Stimulated activated CD8-positive, alpha-beta memory T cell treated with anti-CD3 and anti-CD28 coated beads, Interleukin-7, amount 100 ng/mL, for 4 hours (primary cell): Measurements from ENCODE around the gene LRRIQ3.

Experiments
- DNase-seq, 2 donors: peaks; one replicate each; pipeline ENCODE4 v3.0.0-alpha.2; 2020; ENCODE audit warnings: low read depth in 2 of 2

Gene LRRIQ3

GRCh38 chr1:74107394-74107793 is 90.6 kb downstream of the LRRIQ3 start:
- no peak for DNase-seq

GRCh38 chr1:74091371-74091770 is 106.6 kb downstream of the LRRIQ3 start:
- DNase-seq = no peak

DNA sequence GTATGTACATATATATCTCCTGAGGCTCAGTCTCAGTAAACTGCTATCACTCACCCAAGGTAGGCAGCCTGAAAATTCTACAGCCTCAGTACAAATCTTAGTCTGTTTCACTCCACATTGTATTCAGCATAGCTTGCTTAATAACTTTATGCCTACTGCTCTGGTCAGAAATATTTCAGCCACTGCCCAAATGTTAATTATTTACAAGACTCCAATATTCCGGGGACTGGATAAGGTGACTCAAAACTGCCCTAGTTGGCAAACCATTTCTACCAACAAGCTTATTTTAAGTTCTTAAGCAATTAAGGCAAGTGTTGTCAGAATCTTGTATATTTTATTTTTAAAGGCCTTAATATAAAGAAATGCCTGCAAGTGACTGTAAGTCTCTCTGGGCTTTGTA is 114.8 kb downstream of the LRRIQ3 start:
- DNase-seq = no peak

GRCh38 chr1:74065081-74065480 is 132.9 kb downstream of the LRRIQ3 start:
- no peak for DNase-seq

DNA sequence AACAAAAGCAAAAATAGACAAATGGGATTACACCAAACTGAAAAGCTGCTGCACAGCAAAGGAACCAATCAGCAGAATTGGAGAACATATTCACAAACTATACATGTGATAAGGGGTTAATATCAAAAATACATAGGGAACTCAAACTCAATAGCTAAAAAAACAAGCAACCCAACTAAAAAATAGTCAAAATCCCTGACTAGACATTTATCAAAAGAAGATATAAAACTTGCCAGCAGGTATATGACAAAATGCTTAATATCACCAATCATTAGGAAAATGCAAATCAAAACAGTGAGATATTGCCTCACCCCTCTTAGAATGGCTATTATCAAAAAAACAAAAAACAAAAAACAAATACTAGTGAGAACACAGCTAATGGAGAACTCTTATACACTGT is 140.3 kb downstream of the LRRIQ3 start:
- DNase-seq = no peak

GRCh38 chr1:74053407-74053806 is 144.6 kb downstream of the LRRIQ3 start:
- DNase-seq = no peak

- no peak for DNase-seq
Observed at GRCh38 chr1:74050386-74050785, 147.6 kb downstream of the LRRIQ3 start.

- no peak for DNase-seq
Observed at GRCh38 chr1:74038042-74038441, 159.9 kb downstream of the LRRIQ3 start.

GRCh38 chr1:74012583-74012982 is 185.4 kb downstream of the LRRIQ3 start:
- no peak for DNase-seq

GRCh38 chr1:74011736-74012135 is 186.2 kb downstream of the LRRIQ3 start:
- no peak for DNase-seq

DNA sequence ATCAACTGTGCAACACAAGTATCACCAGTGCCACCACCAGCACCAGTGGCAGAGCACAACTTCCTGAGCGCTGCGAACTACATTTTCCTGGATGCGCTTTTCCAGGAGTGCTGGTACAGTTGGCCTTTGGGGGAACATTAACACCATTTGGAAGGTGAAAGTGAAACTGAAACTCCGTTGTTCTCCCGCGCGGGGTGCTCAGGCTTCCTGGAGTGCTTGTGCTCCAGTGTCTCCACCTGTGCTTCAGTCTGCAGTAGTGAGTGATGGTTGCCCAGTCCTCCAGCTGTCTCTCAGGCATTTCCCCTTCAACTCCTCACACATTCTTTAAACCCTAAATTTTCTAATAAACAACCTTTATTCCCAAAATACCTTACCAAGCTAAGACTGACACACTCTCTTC is 187.8 kb downstream of the LRRIQ3 start:
- DNase-seq = no peak

DNA sequence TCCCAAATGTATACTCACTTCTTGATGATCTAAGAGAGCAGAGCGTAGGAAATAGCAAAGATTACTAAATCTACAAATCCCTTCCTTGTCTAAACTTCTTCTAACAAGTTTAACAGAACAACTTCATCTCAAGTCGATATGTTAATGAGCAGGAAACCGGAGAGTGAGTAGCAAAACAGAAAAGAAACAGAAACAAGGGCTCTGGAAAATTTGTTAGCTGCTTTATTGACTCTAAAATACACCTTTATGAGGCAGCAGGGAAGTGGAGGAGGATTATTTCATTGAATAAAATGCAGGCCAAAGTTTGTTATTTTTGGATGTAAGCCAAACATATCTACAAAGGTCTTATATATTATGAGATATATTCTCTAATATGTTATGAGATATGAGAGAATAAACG is 192.4 kb downstream of the LRRIQ3 start:
- DNase-seq = no peak

DNA sequence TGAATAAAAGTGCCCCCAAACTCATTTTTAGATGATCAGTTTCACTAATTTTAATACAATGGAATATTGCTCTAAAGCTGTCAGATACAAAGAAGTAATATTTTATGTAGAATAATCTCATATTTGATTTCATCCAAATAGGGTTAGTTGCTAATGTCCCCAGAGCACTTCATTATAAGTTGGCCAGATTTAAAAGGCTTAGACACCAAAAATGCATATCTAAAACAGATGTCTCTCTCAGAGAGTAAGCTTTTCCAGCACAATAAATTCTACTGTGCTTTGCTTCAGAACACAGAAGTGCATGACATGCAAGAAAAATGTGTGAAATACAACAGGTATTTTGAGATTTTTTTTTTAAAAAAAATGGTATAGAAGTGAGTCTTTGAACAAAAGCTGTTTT is 194.2 kb downstream of the LRRIQ3 start:
- DNase-seq = no peak

- no peak for DNase-seq
Observed at GRCh38 chr1:73998348-73998959, 199.5 kb downstream of the LRRIQ3 start.

DNA sequence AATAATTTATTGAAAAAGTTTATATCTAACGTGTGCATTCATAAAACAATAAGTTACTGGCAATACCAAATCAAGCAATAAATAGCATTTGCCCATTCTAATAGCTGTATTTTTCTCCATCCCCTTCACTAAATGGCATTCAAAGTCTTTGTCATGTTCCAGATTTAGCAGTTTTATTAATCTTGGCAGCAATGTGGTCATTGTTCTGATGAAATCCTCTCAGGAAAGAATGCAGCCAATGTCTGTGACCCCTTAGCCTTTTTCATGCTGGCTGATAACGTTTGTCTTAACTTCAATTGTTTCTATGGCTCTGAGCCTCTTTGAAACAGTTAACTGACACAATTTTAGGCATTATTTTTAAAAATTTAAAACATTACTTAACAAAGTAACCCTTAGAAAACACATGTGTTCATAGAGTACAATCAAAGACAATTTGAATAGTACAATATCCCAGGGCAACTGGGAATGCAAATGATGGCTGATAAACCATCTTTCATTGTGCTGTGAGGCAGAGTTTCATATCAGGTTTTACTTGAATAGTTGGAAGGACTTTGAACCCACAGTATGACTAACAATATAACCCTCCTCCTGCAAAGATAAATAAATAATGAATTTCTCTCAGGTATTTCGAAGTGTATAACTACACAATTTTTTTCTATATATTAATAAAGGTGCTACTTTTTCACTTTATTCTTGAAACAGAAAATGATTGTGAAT is 217.5 kb downstream of the LRRIQ3 start:
- DNase-seq = no peak

GRCh38 chr1:73979684-73980083 is 218.3 kb downstream of the LRRIQ3 start:
- no peak for DNase-seq

DNA sequence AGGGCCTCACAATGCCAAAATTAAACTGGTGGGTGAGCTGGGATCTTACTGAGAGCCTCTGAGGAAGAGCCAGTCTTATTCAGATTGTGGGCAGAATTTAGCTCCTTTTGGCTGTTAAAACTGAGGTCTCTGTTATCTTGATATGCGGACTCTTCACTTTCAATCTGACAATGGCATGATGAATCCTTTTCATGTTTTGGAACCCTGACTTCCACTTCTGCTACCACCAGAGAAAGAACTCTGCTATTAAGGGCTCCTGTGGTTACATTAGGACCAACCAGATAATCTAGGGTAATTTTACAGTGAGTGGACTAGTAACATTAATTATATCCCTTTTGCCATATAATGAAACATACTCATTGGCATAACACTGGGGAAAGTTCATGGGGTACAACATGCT is 219.0 kb downstream of the LRRIQ3 start:
- no peak for DNase-seq
